ENCODE results near the gene STPG1. TPM values are rescaled to one million over a fixed set of nuclear protein-coding genes. Genes with fewer than 3 reads are reported as not detected.
A peak's percentile ranks its signal among the peaks of the same experiment; 100 is the strongest.

STPG1 gene
- total and polyA plus RNA-seq, 9 of the 15 experiments (the other 6 are each of a cell fraction or from before 2014, with no cell fraction given), result 5.0 to 11.9 (median 8.3) TPM

DNA sequence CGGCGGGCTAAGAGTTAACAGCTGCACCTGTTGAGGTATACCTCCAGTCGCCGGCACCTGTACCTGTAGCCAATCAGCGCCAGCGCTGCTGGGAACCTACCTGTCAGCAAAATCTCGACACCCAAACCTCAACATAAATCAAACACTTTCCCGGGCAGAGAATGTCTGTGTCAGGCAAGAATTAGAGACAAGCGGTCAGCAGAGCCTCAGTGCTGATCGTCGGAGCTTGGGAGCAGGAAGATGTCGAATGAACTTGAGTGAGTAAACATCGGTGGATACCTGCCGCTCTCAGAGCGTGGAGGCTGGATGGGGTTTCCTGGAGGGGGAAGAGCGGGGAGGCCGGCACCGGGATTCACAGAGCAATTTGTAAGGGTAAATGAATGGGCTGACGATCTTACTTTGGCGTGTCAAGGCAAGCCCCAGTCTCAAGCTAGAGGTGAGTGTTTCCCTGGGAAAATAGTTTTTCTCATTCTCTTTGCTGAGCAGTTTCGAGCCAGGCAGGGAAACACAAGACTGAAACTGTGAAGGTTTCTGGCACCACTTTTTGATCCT is 94.2 kb downstream of the STPG1 start, which contains the start of gene GRHL3 (continued):
- TF ChIP-seq CEBPZ (IDR thresholded peaks at IDR 0.05; ENCODE audit: borderline replicate concordance, low read depth, low read length) (no peak), OTX1 (CRISPR knock-in tag; IDR thresholded peaks at IDR 0.05) (no peak), SNIP1 (IDR thresholded peaks at IDR 0.05; ENCODE audit: low read depth) (no peak)

DNA sequence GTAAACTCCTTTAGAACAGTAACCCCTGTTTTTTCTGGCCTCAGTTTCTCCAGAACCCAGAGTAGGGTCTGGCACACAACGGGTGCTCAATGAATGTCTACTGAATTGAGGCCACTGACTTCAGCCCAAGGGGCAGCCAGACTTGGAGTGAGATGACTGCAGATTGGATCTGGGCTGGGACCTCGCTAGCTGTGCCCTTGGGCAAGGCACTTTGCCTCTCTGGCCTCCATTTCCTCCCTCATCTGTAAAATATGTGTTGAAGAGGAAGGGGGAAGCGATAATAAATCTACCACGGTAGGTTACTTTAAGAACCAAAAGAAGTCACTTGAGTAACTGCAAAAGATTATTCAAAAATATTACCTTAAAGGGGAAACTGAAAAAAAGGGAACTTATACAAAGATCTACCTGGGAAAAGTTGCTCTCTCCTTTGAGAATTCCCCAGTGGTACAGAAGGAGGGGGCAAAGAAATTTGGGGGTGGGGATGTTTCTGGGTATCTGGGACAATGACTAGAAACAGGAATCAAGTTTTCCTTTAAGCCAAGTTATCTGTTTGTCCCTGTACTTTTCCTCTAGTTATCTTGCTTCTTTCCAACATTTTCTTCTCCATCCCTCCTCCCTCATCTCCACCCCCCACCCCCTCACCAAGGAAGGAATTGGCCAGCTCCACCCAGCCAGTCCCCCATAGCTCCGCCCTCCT is 94.8 kb downstream of the STPG1 start:
- no peaks in the 10 kb centered on the region for H3K9me3 ChIP-seq (replicated peaks; ENCODE audit: control insufficient read depth, insufficient read depth, low read depth, low read length)
- no peaks in the 10 kb centered on the region for H3K9me1 ChIP-seq (ENCODE audit: control insufficient read depth, insufficient read depth, low read length)
- H3K4me3 ChIP-seq, result no peak overlapping the region
- H3K79me2 ChIP-seq (ENCODE audit: control insufficient read depth, insufficient read depth, low read length), result no peaks in the 10 kb centered on the region
- H3K27me3 ChIP-seq (ENCODE audit: control insufficient read depth in 2 of 2, insufficient read depth in 2 of 2, low read length in 2 of 2), result peaks cover 68% of the 10 kb centered on the region in 2 experiments
- H3K36me3 ChIP-seq (ENCODE audit: control insufficient read depth, insufficient read depth, low read length), result no peaks in the 10 kb centered on the region
- DNase-seq (ENCODE audit: extremely low read depth in 1 of 4, low spot score in 3 of 4), result no peak
- H2AFZ ChIP-seq (ENCODE audit: low read depth, low read length), result no peak overlapping the region
- no peak overlapping the region for H3K4me2 ChIP-seq (ENCODE audit: insufficient read depth, low read length)
- TF ChIP-seq, protein P1, sequence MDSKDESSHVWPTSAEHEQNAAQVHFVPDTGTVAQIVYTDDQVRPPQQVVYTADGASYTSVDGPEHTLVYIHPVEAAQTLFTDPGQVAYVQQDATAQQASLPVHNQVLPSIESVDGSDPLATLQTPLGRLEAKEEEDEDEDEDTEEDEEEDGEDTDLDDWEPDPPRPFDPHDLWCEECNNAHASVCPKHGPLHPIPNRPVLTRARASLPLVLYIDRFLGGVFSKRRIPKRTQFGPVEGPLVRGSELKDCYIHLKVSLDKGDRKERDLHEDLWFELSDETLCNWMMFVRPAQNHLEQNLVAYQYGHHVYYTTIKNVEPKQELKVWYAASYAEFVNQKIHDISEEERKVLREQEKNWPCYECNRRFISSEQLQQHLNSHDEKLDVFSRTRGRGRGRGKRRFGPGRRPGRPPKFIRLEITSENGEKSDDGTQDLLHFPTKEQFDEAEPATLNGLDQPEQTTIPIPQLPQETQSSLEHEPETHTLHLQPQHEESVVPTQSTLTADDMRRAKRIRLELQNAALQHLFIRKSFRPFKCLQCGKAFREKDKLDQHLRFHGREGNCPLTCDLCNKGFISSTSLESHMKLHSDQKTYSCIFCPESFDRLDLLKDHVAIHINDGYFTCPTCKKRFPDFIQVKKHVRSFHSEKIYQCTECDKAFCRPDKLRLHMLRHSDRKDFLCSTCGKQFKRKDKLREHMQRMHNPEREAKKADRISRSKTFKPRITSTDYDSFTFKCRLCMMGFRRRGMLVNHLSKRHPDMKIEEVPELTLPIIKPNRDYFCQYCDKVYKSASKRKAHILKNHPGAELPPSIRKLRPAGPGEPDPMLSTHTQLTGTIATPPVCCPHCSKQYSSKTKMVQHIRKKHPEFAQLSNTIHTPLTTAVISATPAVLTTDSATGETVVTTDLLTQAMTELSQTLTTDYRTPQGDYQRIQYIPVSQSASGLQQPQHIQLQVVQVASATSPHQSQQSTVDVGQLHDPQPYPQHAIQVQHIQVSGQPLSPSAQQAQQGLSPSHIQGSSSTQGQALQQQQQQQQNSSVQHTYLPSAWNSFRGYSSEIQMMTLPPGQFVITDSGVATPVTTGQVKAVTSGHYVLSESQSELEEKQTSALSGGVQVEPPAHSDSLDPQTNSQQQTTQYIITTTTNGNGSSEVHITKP (IDR thresholded peaks at IDR 0.05; ENCODE audit: partially characterized antibody), result peak; percentile 23
- TF ChIP-seq EGR1 (conservative IDR thresholded peaks at IDR 0.05) (0 out of 2 replicates have a peak, but pooled peaks have one; percentile 12), SMAD2 (IDR thresholded peaks at IDR 0.05; ENCODE audit: low read depth, low read length) (no peak)
- in situ Hi-C loops (cut with MboI) (no loop called here), intact Hi-C loops (cut with micrococcal nuclease) (no loop called here)
- H3K4me1 ChIP-seq (replicated peaks in 1 of 2; ENCODE audit: control insufficient read depth in 2 of 2, insufficient read depth in 2 of 2, low read length in 2 of 2), result peaks cover 5 to 15% of the 10 kb centered on the region in 2 experiments; a peak in 3 of 5 replicates
- H3K27ac ChIP-seq (ENCODE audit: extremely low read depth, low read depth, low read length), result no peak overlapping the region
- WGBS (ENCODE audit: insufficient coverage, low coverage, missing lambda C conversion rate), result 3% methylated on average over 5 of the region's 5 CpGs
- no peak overlapping the region for H3K9ac ChIP-seq (ENCODE audit: insufficient read depth in 1 of 2, low read depth in 2 of 2, low read length in 2 of 2)
- H4K20me1 ChIP-seq (replicated peaks; ENCODE audit: control insufficient read depth, insufficient read depth, low read length), result peaks cover 16% of the 10 kb centered on the region; the same call in 1 of the 2 replicates
- ChIA-PET POLR2A (interaction anchor here (0.6 to 1.9 kb wide), 3 partner anchors 10 to 198 kb away, joined by 4 to 6 read pairs (median 6); no protein-coding TSS in a partner anchor), CTCF (ENCODE audit: low intra/inter-chr PET ratio) (no interaction called here)
- no peak for FAIRE-seq
- ATAC-seq, result no peak
- BruUV-seq (replicated peaks), result no TSS peak
